Skeletal muscle cell (primary cell): ENCODE measurements around the gene MDN1.
"Not testable (repeated sequence)": the region's sequence is repeated elsewhere in the genome, so short reads cannot be mapped to it uniquely, and the experiment has no call there.

Experiments
- DNase-seq: peaks from one replicate; pipeline ENCODE4 v3.0.0-alpha.2; 2010; ENCODE audit warnings: low read depth
- H3K4me3 ChIP-seq: 2 replicates; pipeline ENCODE4 v1.5.1; 2011; ENCODE audit warnings: low read depth, mild to moderate bottlenecking, control low read depth, low read length, moderate library complexity

MDN1 gene

DNA sequence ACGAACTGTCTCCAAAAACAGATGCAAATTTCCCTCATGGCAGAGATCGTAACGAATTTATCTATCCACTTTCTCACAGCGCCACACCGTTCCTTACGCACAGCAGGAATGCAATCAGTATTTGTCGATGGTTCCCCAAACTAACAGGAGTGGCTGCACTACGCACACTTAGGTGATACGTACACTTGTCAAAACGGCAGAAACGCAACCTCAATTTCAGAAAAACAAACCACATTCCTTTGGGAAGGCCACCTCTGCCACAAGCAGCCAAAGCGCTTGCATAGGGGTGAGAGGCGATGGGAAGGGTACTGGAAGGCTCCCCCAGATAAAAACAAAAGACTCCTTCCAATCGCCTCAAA lies 638 bp downstream of the MDN1 start:
- no peak for DNase-seq
- H3K4me3 ChIP-seq = peak overlapping the region; percentile 98

DNA sequence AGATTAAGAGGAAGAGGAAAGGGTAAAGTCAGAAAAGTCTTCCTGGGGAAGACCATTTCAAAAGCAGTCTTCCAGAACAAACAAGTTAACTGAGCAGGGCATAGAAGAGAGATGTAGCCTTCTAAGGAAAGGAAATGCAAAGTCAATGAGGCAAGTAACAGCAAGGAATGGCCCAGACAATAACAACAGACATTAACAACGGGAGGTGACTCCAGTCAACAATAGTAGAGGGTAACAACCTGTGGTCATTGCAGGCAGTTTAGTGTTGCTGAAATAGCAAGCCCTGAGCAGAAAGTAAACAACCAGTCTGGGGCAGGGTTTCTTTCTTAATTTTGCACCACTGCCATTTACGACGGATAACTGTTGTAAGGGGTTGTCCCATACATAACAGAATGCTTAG lies 2.1 kb downstream of the MDN1 start:
- DNase-seq = no peak
- H3K4me3 ChIP-seq = no peak overlapping the region

DNA sequence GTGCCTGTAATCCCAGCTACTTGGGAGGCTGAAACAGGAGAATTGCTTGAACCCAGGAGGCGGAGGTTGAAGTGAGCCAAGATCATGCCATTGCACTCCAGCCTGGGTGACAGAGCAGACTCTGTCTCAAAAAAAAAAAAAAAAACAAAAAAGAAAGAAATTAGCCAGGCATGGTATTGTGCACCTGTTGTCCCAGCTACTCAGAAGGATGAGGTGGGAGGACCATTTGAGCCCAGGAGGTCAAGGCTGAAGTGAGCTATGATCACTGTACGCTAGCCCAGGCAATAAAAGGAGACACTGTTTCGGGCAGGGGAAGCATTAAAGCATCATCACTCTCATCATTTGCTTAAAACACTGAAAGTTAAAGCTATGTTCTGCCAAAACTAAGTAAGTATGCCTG lies 6.2 kb downstream of the MDN1 start:
- DNase-seq, H3K4me3 ChIP-seq: not testable (repeated sequence)

DNA sequence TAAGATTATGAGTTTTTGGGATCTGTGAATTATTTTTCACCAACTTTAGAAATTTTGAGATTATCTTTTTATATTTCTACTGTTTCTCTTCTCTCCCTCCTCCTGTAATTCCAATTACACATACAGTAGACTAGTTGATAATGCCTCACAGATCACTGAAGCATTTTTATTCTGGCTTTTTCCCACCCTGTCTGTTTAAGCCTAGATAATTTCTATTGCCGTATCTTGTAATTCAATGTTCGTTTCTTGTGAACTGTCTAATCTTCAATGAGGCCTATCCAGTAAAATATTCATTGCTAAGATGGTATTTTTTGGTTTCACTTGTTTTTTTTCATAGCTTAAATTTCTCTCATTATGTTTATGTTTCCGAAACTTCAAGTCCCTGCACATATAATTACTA lies 12.0 kb downstream of the MDN1 start:
- H3K4me3 ChIP-seq = no peak overlapping the region
- DNase-seq = no peak

DNA sequence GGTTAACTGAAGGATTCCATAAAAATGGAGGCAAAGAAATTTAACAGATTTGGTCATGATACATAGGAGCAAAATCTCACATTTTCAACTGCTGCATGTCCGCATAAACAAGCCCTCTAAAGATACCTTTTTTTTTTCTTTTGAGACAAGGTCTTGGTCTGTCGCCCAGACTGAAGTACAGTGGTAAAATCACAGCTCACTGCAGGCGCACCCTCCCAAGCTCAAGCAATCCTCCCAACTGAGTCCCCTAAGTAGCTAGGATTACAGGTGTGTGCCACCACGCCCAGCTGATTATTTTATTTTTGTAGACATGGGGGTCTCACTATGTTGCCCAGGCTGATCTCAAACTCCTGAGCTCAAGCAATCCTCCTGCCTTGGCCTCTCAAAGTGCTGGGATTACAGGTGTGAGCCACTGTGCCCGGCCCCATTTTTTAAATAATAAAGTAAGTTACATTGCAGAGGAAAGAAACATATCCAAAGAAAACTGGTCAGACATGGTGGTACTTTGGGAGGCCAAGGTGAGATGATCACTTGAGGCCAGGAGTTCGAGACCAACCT lies 13.7 kb downstream of the MDN1 start:
- no peak overlapping the region for H3K4me3 ChIP-seq
- no peak for DNase-seq

DNA sequence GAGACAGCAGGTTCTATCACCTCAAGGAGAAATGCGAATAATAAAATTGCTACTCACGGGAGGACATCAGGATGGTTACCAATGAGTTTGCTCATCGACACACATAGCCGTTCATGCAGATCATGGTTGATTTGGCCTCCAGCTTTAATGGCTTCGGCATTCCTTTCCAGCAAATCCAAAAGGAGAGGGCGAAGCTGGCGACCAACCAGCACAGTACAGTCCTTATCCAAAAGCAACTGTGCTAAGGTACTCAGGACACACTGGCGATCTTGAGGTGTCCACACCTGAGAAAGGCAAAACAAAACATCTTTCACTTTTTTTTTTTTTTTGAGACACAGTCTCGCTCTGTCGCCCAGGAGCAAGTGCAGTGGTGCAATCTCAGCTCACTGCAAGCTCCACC lies 16.3 kb downstream of the MDN1 start:
- DNase-seq = no peak
- no peak overlapping the region for H3K4me3 ChIP-seq

DNA sequence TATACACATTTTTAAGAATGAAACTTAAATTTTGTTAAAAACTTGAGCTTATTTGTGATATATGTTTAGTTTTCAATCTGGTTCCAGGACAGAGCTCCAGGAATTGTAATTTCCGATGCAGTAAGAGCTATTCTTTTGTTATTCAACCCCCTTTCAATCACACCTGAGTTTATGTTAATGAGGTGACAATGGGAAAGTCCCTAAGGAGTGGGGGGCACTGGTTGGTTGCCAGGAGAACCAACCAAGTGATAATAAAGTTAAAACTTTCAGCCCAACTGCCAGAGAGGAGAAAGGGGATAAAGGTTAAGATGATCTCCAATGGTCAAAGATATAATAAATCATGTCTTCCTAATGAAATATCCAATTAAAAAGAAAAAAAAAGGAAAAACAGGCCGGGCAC lies 19.8 kb downstream of the MDN1 start:
- DNase-seq = no peak
- H3K4me3 ChIP-seq = no peak overlapping the region

DNA sequence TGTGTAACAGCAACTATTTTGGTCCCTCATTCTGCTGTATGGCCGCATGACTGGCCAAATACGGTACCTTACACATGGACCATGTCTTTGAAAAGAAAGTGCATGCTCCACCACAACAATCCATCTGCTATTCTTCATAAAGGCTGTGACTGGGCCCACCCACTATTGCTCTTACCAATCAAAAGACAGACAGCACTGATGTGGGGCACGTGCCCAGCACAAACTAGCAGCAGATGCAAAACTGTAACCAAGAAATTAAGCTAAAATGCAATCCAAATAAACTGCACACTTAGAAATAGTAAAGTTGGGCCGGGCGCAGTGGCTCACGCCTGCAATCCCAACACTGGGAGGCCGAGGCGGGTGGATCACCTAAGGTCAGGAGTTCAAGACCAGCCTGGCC lies 20.5 kb downstream of the MDN1 start:
- no peak overlapping the region for H3K4me3 ChIP-seq
- no peak for DNase-seq

DNA sequence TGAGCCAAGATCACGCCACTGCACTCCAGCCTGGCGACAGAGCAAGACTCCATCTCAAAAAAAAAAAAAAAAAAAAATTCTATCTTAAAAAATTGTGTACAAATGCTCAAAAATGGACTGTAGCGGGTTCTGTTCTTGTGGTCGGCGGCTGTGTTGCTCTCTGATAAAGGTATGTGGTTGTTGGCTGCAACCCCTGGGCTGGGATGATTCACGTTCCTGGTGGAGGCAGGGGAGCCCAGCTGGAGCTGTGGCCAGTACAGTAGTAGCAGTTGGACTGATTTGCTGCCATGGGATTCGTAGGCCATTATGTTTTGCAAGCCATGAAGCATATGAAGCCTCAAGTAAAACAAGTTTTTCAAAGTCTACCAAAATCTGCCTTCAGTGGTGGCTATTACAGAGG lies 22.3 kb downstream of the MDN1 start:
- peak; percentile 22 for DNase-seq
- H3K4me3 ChIP-seq = no peak overlapping the region

DNA sequence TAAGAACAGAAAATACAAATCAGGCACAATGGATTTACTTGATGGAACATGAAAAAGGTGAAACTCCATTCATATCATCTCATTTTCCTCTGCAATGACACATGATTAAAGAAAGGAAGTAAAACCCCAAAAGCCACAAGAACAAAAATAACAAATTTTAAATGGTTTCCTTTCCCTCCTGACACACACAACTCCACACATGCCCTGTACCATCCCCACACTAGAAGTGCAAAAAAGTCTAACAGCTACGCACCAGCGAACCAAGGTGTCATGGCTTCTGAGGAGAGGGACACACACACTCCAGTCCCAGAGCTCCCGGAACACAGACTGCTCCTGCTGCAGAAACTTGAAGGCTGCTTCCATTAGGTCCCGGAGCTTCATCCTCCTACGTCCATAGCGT lies 25.3 kb downstream of the MDN1 start:
- DNase-seq = no peak
- no peak overlapping the region for H3K4me3 ChIP-seq

DNA sequence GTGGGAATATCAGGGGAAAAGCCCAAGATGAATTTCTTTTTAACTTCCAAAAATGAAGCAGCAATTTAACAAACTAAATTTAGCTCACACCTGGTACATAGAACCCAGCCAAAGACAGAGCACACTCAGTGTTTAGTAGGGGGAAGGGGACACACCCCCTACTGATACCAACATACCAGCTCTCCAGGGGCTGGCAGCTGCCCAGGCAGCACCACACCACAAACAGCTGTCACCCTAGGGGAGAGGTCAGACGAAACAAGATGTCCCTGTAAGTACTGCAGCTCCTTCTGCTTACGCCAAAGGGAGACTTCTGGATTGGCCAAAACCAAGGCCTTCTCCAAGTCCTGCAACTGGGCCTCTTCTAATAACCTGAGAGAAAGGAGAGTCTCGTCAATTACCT lies 26.0 kb downstream of the MDN1 start:
- H3K4me3 ChIP-seq = no peak overlapping the region
- DNase-seq = no peak

DNA sequence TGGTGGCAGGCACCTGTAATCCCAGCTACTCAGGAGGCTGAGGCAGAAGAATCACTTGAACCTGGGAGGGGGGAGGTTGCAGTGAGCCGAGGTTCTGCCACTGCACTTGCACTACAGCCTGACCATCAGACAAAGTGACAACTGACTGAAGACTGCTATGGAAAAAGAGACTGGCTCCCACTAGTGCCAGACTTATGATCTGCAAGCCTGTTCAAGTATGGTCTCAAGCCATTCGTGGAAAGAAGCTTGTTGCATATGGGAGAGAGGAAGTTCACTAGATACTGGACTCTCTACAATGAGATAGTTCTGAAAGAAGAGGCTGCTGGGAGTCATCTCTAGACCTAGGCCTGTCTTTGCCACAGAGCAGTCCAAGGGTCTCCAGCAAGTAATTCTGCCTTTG lies 26.7 kb downstream of the MDN1 start:
- no peak for DNase-seq

DNA sequence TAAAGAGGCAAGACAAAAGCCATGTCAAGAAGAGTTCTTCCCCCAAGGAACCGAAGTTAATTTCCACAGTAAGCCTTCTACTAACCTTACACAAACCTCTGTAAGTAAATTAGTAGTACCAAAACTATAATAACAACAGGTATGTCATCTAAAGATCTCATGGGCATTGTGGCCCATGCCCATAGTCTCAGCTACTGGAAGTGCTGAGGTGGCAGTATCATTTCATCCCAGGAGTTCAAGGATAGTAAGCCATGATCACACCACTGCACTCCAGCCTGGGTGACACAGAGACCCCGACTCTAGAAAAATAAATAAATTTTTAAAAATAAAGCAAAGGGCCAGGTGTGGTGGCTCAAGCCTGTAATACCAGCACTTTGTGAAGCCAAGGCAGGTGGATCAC lies 29.2 kb downstream of the MDN1 start:
- no peak overlapping the region for H3K4me3 ChIP-seq
- no peak for DNase-seq

More for the DNA sequence above, 26.7 kb downstream of the MDN1 start:
- no peak overlapping the region for H3K4me3 ChIP-seq

DNA sequence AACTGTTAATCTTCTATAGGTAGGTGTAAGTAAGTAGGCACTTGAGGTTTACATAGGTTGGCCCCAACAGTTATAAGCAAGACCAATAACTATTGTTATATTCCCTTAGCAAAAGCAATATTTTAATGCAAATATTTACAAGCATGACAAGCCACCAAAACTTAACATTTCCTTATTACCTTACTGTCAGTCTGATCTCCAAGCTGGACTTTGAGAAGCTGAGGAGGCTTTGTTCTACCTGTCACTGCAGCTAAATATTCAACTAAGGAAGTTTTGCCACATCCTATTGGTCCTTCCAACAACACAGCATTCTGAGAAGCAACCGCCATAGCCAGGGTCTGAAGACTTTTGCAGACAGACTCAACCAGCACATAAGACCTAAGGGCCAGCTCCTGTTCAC lies 29.6 kb downstream of the MDN1 start:
- no peak overlapping the region for H3K4me3 ChIP-seq
- no peak for DNase-seq

DNA sequence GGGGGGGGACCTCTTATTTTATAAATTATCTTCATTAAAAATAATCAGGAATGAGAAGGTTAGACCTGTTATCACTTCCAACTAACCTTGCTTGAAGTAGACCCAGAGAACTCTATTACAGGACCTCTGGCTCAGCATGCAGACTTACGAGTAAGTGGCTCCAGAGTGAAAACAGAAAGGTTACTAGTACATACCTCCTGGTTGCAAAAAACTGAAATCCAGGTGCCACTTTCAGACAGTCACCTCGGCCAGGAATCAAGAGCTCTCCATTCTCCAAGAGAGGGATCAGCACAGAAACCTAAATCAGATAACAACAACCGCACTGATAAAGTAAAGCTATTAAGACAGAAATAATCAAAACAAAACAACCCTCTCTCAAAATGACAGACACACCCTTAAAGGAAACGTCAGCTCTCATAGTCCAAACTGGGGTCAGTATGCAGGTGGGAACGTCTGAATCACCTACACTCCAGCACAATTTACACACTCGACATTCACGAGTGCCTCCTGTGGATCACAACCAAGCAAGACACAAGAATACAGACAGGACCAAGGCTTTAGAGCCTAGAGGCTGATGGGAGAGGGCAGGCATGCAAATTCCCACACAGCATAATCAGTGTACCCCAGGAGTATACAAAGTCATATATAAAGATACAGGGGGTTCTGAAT lies 31.8 kb downstream of the MDN1 start:
- H3K4me3 ChIP-seq = no peak overlapping the region
- DNase-seq = no peak

DNA sequence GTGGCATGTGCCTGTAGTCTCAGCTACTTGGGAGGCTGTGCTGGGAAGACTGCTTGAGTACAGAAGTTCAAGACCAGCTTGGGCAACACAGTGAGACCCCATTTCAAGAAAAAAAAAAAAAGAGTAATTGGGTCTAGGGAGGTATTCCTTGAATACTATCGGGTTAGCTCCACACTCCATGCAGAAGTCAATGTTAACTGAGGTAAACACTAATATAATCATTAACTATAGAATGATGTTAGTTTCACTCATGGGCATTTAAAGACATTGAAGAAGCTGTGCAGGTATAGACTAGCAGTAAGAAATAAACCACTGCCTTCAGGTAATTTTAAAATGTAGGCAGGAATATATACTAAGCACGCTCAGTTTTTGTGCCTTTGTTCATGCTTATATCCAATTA lies 32.6 kb downstream of the MDN1 start:
- no peak for DNase-seq

DNA sequence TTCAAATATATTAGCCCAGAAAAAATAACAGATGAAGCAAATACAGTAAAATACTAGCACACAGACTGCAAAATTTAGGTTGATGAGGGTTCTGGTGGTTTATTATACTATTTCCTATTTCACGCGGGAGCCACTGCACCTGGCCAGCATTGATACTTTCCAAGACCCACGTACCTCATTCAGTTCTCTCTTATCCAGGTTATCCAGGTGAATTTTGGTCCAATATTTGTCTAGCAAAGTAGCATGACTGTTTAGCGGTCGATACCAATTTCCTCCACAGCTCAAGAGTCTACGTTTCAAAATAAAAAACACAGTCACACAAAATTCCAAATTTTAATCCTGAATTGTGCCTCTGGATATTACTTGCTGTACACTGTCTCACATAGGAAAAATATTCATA lies 34.8 kb downstream of the MDN1 start:
- no peak for DNase-seq
- no peak overlapping the region for H3K4me3 ChIP-seq

More for the DNA sequence above, 32.6 kb downstream of the MDN1 start:
- H3K4me3 ChIP-seq = no peak overlapping the region

DNA sequence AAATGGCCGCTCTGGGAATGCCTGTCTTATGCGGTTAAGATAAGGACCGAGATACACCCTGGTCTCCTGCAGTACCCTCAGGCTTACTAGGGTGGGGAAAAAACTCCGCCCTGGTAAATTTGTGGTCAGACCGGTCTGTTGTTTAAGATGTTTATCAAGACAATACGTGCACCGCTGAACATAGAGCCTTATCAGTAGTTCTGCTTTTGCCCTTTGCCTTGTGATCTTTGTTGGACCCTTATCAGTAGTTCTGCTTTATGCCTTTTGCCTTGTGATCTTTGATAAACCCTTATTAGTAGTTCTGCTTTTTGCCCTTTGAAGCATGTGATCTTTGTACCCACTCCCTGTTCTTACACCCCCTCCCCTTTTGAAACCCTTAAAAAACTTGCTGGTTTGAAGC lies 36.3 kb downstream of the MDN1 start:
- not testable (repeated sequence) for H3K4me3 ChIP-seq, DNase-seq

DNA sequence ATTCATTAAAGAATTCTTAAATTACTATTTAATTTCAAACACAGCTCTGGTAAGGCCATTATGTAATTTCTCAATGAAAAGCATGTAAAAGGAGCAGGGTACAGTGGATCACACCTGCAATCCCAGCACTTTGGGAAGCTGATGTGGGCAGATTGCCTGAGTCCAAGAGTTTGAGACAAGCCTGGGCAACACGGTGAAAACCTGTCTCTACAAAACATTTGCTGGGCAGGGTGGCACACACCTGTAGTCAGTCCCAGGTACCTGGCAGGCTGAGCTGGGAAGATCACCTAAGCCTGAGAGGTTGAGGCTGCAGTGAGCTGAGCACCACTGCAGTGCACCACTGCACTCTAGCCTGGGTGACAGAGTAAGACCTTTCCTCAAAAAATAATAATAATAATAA lies 37.4 kb downstream of the MDN1 start:
- H3K4me3 ChIP-seq = no peak overlapping the region
- DNase-seq = no peak

DNA sequence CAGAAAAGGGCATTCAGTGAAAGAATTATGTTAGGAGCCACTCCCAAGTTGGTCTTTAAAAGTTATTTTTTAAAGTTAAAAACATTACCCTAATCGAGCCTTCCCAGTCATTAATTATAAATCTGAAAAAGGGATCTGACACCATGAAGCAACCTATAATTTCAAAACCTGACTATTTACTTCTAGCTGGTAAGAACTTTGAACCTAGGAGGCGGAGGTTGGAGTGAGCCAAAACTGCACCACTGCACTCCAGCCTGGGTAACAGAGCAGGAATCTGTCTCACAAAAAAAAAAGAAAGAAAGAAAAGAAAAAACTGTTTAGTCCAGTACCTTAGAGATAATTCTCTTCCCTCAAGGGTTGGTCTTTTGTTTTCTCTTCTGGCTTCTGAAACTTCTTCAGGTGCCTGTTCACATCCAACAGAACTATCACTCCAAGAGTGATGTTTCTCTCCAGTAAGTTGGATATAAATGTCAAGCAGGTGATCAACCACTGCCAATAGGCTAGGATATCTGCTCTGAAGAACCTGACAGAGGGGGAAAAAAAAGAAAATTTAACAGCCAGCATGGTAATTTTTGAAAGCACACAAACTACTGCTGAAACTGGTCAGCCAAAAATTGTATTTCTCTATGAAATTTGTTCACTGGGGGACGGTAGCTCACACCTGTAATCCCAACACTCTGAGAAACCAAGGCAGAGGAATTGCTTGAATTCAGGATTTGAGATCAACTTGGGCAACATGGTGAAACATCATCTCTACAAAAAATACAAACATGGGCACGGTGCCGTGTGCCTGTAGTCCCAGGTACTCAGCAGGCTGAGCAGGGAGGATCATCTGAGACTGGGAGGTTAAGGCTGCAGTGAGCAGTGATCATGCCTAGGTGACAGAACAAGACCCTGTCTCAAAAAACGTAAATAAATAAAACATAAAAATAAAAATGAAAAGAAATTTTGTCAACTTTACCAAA lies 38.2 kb downstream of the MDN1 start:
- no peak overlapping the region for H3K4me3 ChIP-seq
- DNase-seq = no peak

DNA sequence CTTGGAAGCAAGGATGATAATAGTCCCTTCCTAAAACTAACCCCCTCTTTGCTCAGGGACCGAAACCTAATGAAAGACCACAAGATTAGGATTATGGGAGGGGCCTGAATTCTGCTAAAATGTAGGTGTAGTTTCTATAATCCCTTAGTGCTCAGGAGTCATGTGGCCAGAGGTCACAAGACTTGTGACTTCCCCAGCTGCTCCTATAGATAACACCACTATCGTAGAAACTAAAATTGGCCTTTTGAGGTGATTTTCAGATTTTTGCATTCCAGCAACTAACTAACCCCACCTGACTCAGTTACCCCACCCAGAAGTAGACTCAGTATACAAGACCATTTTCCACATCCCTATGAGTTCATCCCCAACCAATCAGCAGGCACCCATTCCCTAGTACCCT lies 42.1 kb downstream of the MDN1 start:
- H3K4me3 ChIP-seq = no peak overlapping the region
- DNase-seq = no peak
